Fibroblast of skin of scalp (primary cell): ENCODE results near the gene CTRL.
"Not testable (repeated sequence)": the region's sequence is repeated elsewhere in the genome, so short reads cannot be mapped to it uniquely, and the experiment has no call there.

Experiments used
- DNase-seq: peaks from one replicate; pipeline ENCODE4 v3.0.0-alpha.2; 2013

The CTRL gene

GRCh38 chr16:67923414-67924116 lies 8.1 kb downstream of the CTRL start:
- no peak for DNase-seq

- DNase-seq: no peak
Observed at GRCh38 chr16:67922740-67923139, 8.9 kb downstream of the CTRL start.

- DNase-seq: no peak
Observed at GRCh38 chr16:67922221-67922620, 9.4 kb downstream of the CTRL start.

- DNase-seq: no peak
Observed at GRCh38 chr16:67919622-67920221, 11.9 kb downstream of the CTRL start.

GRCh38 chr16:67917852-67918236 lies 13.8 kb downstream of the CTRL start:
- peak; percentile 79 for DNase-seq

GRCh38 chr16:67917140-67917851 lies 14.4 kb downstream of the CTRL start:
- peak; percentile 22 for DNase-seq

- DNase-seq: no peak
Observed at GRCh38 chr16:67915831-67916723, 15.6 kb downstream of the CTRL start.

- not testable (repeated sequence) for DNase-seq
Observed at GRCh38 chr16:67915496-67915769, 16.2 kb downstream of the CTRL start.

GRCh38 chr16:67914758-67915495 lies 16.7 kb downstream of the CTRL start:
- no peak for DNase-seq

- peak; percentile 41 for DNase-seq
Observed at GRCh38 chr16:67910158-67910557, 21.5 kb downstream of the CTRL start.

- DNase-seq: no peak
Observed at GRCh38 chr16:67909056-67909742, 22.5 kb downstream of the CTRL start.

- no peak for DNase-seq
Observed at GRCh38 chr16:67907397-67908180, 24.1 kb downstream of the CTRL start.

- no peak for DNase-seq
Observed at GRCh38 chr16:67902831-67903230, 28.8 kb downstream of the CTRL start.

- no peak for DNase-seq
Observed at GRCh38 chr16:67901734-67902133, 29.9 kb downstream of the CTRL start.

- DNase-seq: no peak
Observed at GRCh38 chr16:67897231-67897630, 34.4 kb downstream of the CTRL start.

- no peak for DNase-seq
Observed at GRCh38 chr16:67893743-67894399, 37.8 kb downstream of the CTRL start.

GRCh38 chr16:67892899-67893742 lies 38.5 kb downstream of the CTRL start, which contains the start of gene PSKH1:
Gene PSKH1, plus strand, starts transcription at chr16:67893254. Its CDS starts 15,496 bp downstream, at chr16:67908750.
- peak; percentile 97 for DNase-seq

GRCh38 chr16:67892375-67892774 lies 39.3 kb downstream of the CTRL start:
- DNase-seq: no peak

GRCh38 chr16:67888331-67888730 lies 43.3 kb downstream of the CTRL start:
- DNase-seq: no peak
